PC-9 (cell line): ENCODE measurements around the gene PSMD1. TPM values are rescaled to one million over a fixed set of nuclear protein-coding genes. Genes with fewer than 3 reads are reported as not detected.
"Not testable (repeated sequence)": the region's sequence is repeated elsewhere in the genome, so short reads cannot be mapped to it uniquely, and the experiment has no call there.

Experiments
- BruUV-seq: library from RNA; stranded (reverse); fragments of 400-500 nt; replicated peaks from 2 replicates; lab custom pipeline; 2021; lab: Mats Ljungman, UMichigan
- CTCF ChIA-PET: fragments of 300-600 bp; sonication (Branson Sonifier 250); formaldehyde crosslinking; loops from one replicate; lab custom pipeline; 2022; ENCODE audit warnings: antibody characterized with exemption; lab: Charles Lee
- POLR2A ChIA-PET: fragments of 300-600 bp; sonication (Branson Sonifier 250); formaldehyde crosslinking; loops from one replicate; lab custom pipeline; 2022; ENCODE audit warnings: antibody characterized with exemption; ENCODE audit not compliant: unreplicated experiment; lab: Charles Lee
- DNase-seq, 2 experiments: peaks; one replicate each; pipeline versions ENCODE4 v3.0.0 to v3.0.0-alpha.2; 2015 to 2022; ENCODE audit warnings: mixed read lengths in 1 of 2
- H2AFZ ChIP-seq: fragments of 200-600 bp; sonication (generic); 2 replicates; pipeline ENCODE4 v1.8.1; 2017; ENCODE audit warnings: antibody characterized with exemption
- H3F3A ChIP-seq: fragments of 200-600 bp; sonication (generic); 2 replicates; pipeline ENCODE4 v1.8.1; 2017; ENCODE audit warnings: antibody characterized with exemption, mild to moderate bottlenecking, low read depth; ENCODE audit not compliant: insufficient read depth
- H3K27ac ChIP-seq: fragments of 200-600 bp; sonication (generic); 2 replicates; pipeline ENCODE4 v1.6.1; 2016; ENCODE audit warnings: mixed run types
- H3K27me3 ChIP-seq: fragments of 200-600 bp; sonication (generic); 2 replicates; pipeline ENCODE4 v1.6.1; 2016; ENCODE audit warnings: low read depth, mixed run types; ENCODE audit not compliant: insufficient read depth
- H3K36me3 ChIP-seq: fragments of 200-600 bp; sonication (generic); 2 replicates; pipeline ENCODE4 v1.6.1; 2016; ENCODE audit warnings: low read depth, mixed run types
- H3K4me1 ChIP-seq: fragments of 200-600 bp; sonication (generic); replicated peaks from 2 replicates; pipeline ENCODE4 v1.6.1; 2016; ENCODE audit warnings: mixed run types; ENCODE audit not compliant: insufficient read depth
- H3K4me2 ChIP-seq: fragments of 200-600 bp; sonication (generic); 2 replicates; pipeline ENCODE4 v1.6.1; 2017; ENCODE audit warnings: mixed run types
- H3K4me3 ChIP-seq: fragments of 200-600 bp; sonication (generic); 2 replicates; pipeline ENCODE4 v1.6.1; 2016; ENCODE audit warnings: mixed run types
- H3K79me2 ChIP-seq: fragments of 200-600 bp; sonication (generic); 2 replicates; pipeline ENCODE4 v1.6.1; 2017; ENCODE audit warnings: low read depth, mixed run types
- H3K9me2 ChIP-seq: fragments of 200-600 bp; sonication (generic); 2 replicates; pipeline ENCODE4 v1.8.1; 2017; ENCODE audit warnings: mild to moderate bottlenecking; ENCODE audit not compliant: insufficient read depth
- H3K9me3 ChIP-seq: fragments of 200-600 bp; sonication (generic); 2 replicates; pipeline ENCODE4 v1.8.1; 2016; ENCODE audit warnings: low read depth; ENCODE audit not compliant: insufficient read depth
- H4K20me1 ChIP-seq: fragments of 200-600 bp; sonication (generic); 2 replicates; pipeline ENCODE4 v1.8.1; 2017; ENCODE audit not compliant: insufficient read depth
- CTCF ChIP-seq: fragments of 200-600 bp; sonication (generic); conservative IDR thresholded peaks from 2 replicates; pipeline ENCODE4 v1.6.1; 2017; ENCODE audit warnings: mixed run types, antibody characterized with exemption, mild to moderate bottlenecking, moderate library complexity
- EZH2 ChIP-seq: fragments of 200-600 bp; sonication (generic); IDR thresholded peaks from 2 replicates; pipeline ENCODE4 v1.8.0; 2017; ENCODE audit warnings: antibody characterized with exemption, low read depth
- intact Hi-C: fragments of 100-400 bp; cut with micrococcal nuclease; formaldehyde crosslinking; loops from one replicate; pipeline ENCODE4 v1.10.0; 2022; ENCODE audit not compliant: unreplicated experiment
- total RNA-seq: library from RNA; stranded (reverse); gene quantifications from 2 replicates; pipeline ENCODE4 v1.2.3, GENCODE V29; 2021

PSMD1 gene
- total RNA-seq, 1 experiment from 2014 or later, result 119 TPM

DNA sequence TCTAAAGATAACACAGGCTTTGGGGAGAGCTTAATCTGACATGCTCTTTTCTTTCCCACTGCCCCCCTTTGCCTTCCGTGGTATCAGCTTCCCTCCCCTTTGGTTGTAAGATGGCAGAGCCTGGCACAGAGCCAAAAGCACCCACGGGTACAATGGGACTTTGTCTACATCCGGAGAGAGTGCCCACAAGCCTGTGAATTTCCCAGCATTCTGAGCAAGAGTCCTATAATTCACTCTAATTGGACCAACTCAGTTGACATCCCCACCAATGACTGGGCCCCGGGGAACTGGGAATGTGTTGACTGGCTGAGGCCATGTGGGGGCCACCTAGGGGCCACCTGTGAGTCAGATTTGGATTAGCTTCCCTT lies 39.5 kb upstream of the PSMD1 start:
- Histone ChIP-seq H3K79me2 (no peaks in the 10 kb centered on the region), H3F3A (no peaks in the 10 kb centered on the region), H2AFZ (no peak overlapping the region), H3K4me3 (no peak overlapping the region), H3K36me3 (no peaks in the 10 kb centered on the region), H3K27ac (no peak overlapping the region), H3K9me3 (no peaks in the 10 kb centered on the region), H3K27me3 (no peaks in the 10 kb centered on the region), H3K4me2 (no peak overlapping the region), H4K20me1 (no peaks in the 10 kb centered on the region), H3K4me1 (peaks cover 25% of the 10 kb centered on the region), H3K9me2 (no peaks in the 10 kb centered on the region)
- CTCF ChIA-PET, result no interaction called here
- TF ChIP-seq CTCF (no peak), EZH2 (no peak)
- no TSS peak for BruUV-seq
- no peak for DNase-seq
- intact Hi-C loops, result no loop called here
- POLR2A ChIA-PET, result no interaction called here

- Histone ChIP-seq H3K4me1 (peaks cover 24% of the 10 kb centered on the region), H3K27ac (no peak overlapping the region), H3K9me3 (no peaks in the 10 kb centered on the region), H3K79me2 (no peaks in the 10 kb centered on the region), H4K20me1 (no peaks in the 10 kb centered on the region), H3F3A (no peaks in the 10 kb centered on the region), H3K27me3 (no peaks in the 10 kb centered on the region), H3K36me3 (no peaks in the 10 kb centered on the region), H3K9me2 (no peaks in the 10 kb centered on the region), H3K4me2 (no peak overlapping the region), H3K4me3 (no peak overlapping the region), H2AFZ (no peak overlapping the region)
- no TSS peak for BruUV-seq
- intact Hi-C loops, result no loop called here
- POLR2A ChIA-PET, result no interaction called here
- DNase-seq, result no peak
- TF ChIP-seq EZH2 (no peak), CTCF (no peak)
- CTCF ChIA-PET, result no interaction called here
These were observed 38.5 kb upstream of the PSMD1 start for GRCh38 chr2:231018184-231018583.

- H3K4me1 ChIP-seq, H3K4me3 ChIP-seq, H3K27ac ChIP-seq, H3K27me3 ChIP-seq, intact Hi-C loops, DNase-seq, H3K79me2 ChIP-seq, H3K36me3 ChIP-seq, H2AFZ ChIP-seq, H3K4me2 ChIP-seq, H3F3A ChIP-seq, BruUV-seq, POLR2A ChIA-PET, H3K9me2 ChIP-seq, H4K20me1 ChIP-seq, H3K9me3 ChIP-seq, CTCF ChIA-PET: not testable (repeated sequence)
These were observed 31.6 kb upstream of the PSMD1 start for GRCh38 chr2:231025059-231025458.

GRCh38 chr2:231028889-231029288 lies 27.8 kb upstream of the PSMD1 start:
- TF ChIP-seq EZH2, result no peak
- TF ChIP-seq CTCF, result no peak
- no peaks in the 10 kb centered on the region for H4K20me1 ChIP-seq
- H3K36me3 ChIP-seq, result no peaks in the 10 kb centered on the region
- H3K4me3 ChIP-seq, result no peak overlapping the region
- H3K27ac ChIP-seq, result no peak overlapping the region
- no peaks in the 10 kb centered on the region for H3K4me1 ChIP-seq
- DNase-seq, result no peak
- no peaks in the 10 kb centered on the region for H3K79me2 ChIP-seq
- no peaks in the 10 kb centered on the region for H3F3A ChIP-seq
- no peak overlapping the region for H3K4me2 ChIP-seq
- ChIA-PET CTCF (no interaction called here), POLR2A (no interaction called here)
- no peaks in the 10 kb centered on the region for H3K9me3 ChIP-seq
- no TSS peak for BruUV-seq
- no peaks in the 10 kb centered on the region for H3K9me2 ChIP-seq
- intact Hi-C loops, result no loop called here
- no peak overlapping the region for H2AFZ ChIP-seq
- 0 out of 2 replicates have a peak, but pooled peaks cover 4% of the 10 kb centered on the region for H3K27me3 ChIP-seq
